Panc1 (cell line): ENCODE results near the gene GAS7. TPM values are rescaled to one million over a fixed set of nuclear protein-coding genes. Genes with fewer than 3 reads are reported as not detected.

Source experiments
- ATAC-seq: fragments of 200-7000 bp; cut with Tn5 transposase; 2 replicates; pipeline ENCODE4 v1.9.1; 2020; ENCODE audit warnings: mild to moderate bottlenecking, moderate library complexity
- BruUV-seq: library from RNA; stranded (reverse); fragments of 400-500 nt; replicated peaks from 2 replicates; lab custom pipeline; 2021; lab: Mats Ljungman, UMichigan
- CTCF ChIA-PET: fragments of 300-600 bp; sonication (Branson Sonifier 250); formaldehyde crosslinking; loops from one replicate; lab custom pipeline; 2022; ENCODE audit warnings: antibody characterized with exemption; lab: Charles Lee
- POLR2A ChIA-PET: fragments of 300-600 bp; sonication (Branson Sonifier 250); formaldehyde crosslinking; loops from one replicate; lab custom pipeline; 2022; ENCODE audit warnings: antibody characterized with exemption; lab: Charles Lee
- DNase-seq: peaks from one replicate; pipeline ENCODE4 v3.0.0-alpha.2; 2010; ENCODE audit warnings: low read depth, low spot score
- H3K27ac ChIP-seq: 2 replicates; pipeline ENCODE4 v1.5.1; 2011; ENCODE audit warnings: mild to moderate bottlenecking, low read length, inconsistent platforms
- H3K27me3 ChIP-seq: fragments of 200-500 bp; sonication (Bioruptor generic); 2 replicates; pipeline ENCODE4 v1.6.0; 2014; ENCODE audit warnings: low read length, inconsistent platforms; ENCODE audit not compliant: control insufficient read depth, insufficient read depth
- H3K36me3 ChIP-seq: fragments of 200-500 bp; sonication (Bioruptor generic); 2 replicates; pipeline ENCODE4 v1.5.1; 2014; ENCODE audit warnings: inconsistent platforms, mild to moderate bottlenecking, low read length, moderate library complexity; ENCODE audit not compliant: control insufficient read depth, insufficient read depth
- H3K4me1 ChIP-seq: 2 replicates; pipeline ENCODE4 v1.5.1; 2011; ENCODE audit warnings: inconsistent platforms, mild to moderate bottlenecking, low read length, moderate library complexity; ENCODE audit not compliant: control insufficient read depth, insufficient read depth
- H3K4me3 ChIP-seq, 2 experiments: 2 replicates each; pipeline ENCODE4 v1.5.1; 2011 to 2012; ENCODE audit warnings: low read depth in 2 of 2, low read length in 2 of 2, mild to moderate bottlenecking in 2 of 2, inconsistent platforms in 1 of 2, moderate library complexity in 1 of 2
- H3K9me3 ChIP-seq: fragments of 200-500 bp; sonication (Bioruptor generic); 2 replicates; pipeline ENCODE4 v1.5.1; 2014; ENCODE audit warnings: low read depth, mild to moderate bottlenecking, inconsistent platforms, low read length, moderate library complexity; ENCODE audit not compliant: control insufficient read depth, insufficient read depth
- CTCF ChIP-seq: fragments of 450-650 bp; IDR thresholded peaks from 2 replicates; pipeline ENCODE4 v1.5.1; 2017; ENCODE audit warnings: mild to moderate bottlenecking
- POLR2AphosphoS5 ChIP-seq: IDR thresholded peaks from 2 replicates; pipeline ENCODE4 v1.6.1; 2012; ENCODE audit warnings: mild to moderate bottlenecking, low read depth, low read length, moderate library complexity
- REST ChIP-seq, 2 experiments: IDR thresholded peaks; 2 replicates each; pipeline ENCODE4 v1.6.1; 2011 to 2012; ENCODE audit warnings: low read depth in 2 of 2, control low read depth in 1 of 2, low read length in 1 of 2, mild to moderate bottlenecking in 1 of 2, moderate library complexity in 1 of 2; ENCODE audit not compliant: insufficient read depth in 1 of 2
- SIN3A ChIP-seq: IDR thresholded peaks from 2 replicates; pipeline ENCODE4 v1.6.1; 2012; ENCODE audit warnings: low read depth, mild to moderate bottlenecking, low read length, moderate library complexity, borderline replicate concordance; ENCODE audit not compliant: insufficient read depth
- TCF7L2 ChIP-seq: IDR thresholded peaks from 2 replicates; pipeline ENCODE4 v1.6.1; 2011; ENCODE audit warnings: mild to moderate bottlenecking, low read depth, low read length, inconsistent platforms
- in situ Hi-C: cut with HindIII; loops from 2 replicates; pipeline ENCODE4 v1.10.0; 2016; ENCODE audit warnings: low sequenced_read_pairs, low pct_unique_long_range_greater_than_20kb
- intact Hi-C: fragments of 100-400 bp; cut with micrococcal nuclease; formaldehyde crosslinking; loops from one replicate; pipeline ENCODE4 v1.10.0; 2022; ENCODE audit not compliant: unreplicated experiment
- total RNA-seq: library from RNA; stranded (reverse); gene quantifications from one replicate; pipeline ENCODE4 v1.2.1, GENCODE V29; 2021; ENCODE audit not compliant: unreplicated experiment

The GAS7 gene
- total RNA-seq, 1 experiment from 2014 or later, result 0.05 TPM

- Histone ChIP-seq H3K4me1 (no peaks in the 10 kb centered on the region), H3K36me3 (no peaks in the 10 kb centered on the region), H3K27me3 (no peaks in the 10 kb centered on the region; the same call in 1 of the 2 replicates), H3K9me3 (no peaks in the 10 kb centered on the region), H3K4me3 (no peak overlapping the region), H3K27ac (no peak overlapping the region)
- CTCF ChIA-PET, result no interaction called here
- DNase-seq (no peak), ATAC-seq (no peak)
- in situ Hi-C loops, result no loop called here
- no TSS peak for BruUV-seq
- TF ChIP-seq REST (IDR thresholded peaks at IDR 0.05; ENCODE audit: insufficient read depth in 1 of 2, low read depth in 2 of 2, low read length in 1 of 2) (no peak), SIN3A (no peak), POLR2AphosphoS5 (no peak), TCF7L2 (no peak), CTCF (no peak)
- POLR2A ChIA-PET, result no interaction called here
- intact Hi-C loops, result no loop called here
Measured at GRCh38 chr17:10123093-10123492, 75.3 kb downstream of the GAS7 start.

- H3K27ac ChIP-seq, result no peak overlapping the region
- H3K27me3 ChIP-seq, result no peaks in the 10 kb centered on the region; the same call in 1 of the 2 replicates
- BruUV-seq, result no TSS peak
- intact Hi-C loops, result no loop called here
- CTCF ChIA-PET, result no interaction called here
- H3K36me3 ChIP-seq, result no peaks in the 10 kb centered on the region
- no peak overlapping the region for H3K4me3 ChIP-seq
- in situ Hi-C loops, result no loop called here
- no peak for DNase-seq
- POLR2A ChIA-PET, result no interaction called here
- ATAC-seq, result no peak
- TF ChIP-seq SIN3A (no peak), CTCF (no peak), REST (IDR thresholded peaks at IDR 0.05; ENCODE audit: insufficient read depth in 1 of 2, low read depth in 2 of 2, low read length in 1 of 2) (no peak), POLR2AphosphoS5 (no peak), TCF7L2 (no peak)
- H3K4me1 ChIP-seq, result no peaks in the 10 kb centered on the region
- no peaks in the 10 kb centered on the region for H3K9me3 ChIP-seq
Measured at GRCh38 chr17:10121971-10122707, 76.3 kb downstream of the GAS7 start.
